GM18526 (cell line): ENCODE data around the gene RAB11A.

Experiments
- POLR2A ChIP-seq: IDR thresholded peaks from 3 replicates; pipeline ENCODE4 v1.6.1; 2011; ENCODE audit not compliant: insufficient read length; ENCODE audit errors: extremely low read depth

RAB11A gene

DNA sequence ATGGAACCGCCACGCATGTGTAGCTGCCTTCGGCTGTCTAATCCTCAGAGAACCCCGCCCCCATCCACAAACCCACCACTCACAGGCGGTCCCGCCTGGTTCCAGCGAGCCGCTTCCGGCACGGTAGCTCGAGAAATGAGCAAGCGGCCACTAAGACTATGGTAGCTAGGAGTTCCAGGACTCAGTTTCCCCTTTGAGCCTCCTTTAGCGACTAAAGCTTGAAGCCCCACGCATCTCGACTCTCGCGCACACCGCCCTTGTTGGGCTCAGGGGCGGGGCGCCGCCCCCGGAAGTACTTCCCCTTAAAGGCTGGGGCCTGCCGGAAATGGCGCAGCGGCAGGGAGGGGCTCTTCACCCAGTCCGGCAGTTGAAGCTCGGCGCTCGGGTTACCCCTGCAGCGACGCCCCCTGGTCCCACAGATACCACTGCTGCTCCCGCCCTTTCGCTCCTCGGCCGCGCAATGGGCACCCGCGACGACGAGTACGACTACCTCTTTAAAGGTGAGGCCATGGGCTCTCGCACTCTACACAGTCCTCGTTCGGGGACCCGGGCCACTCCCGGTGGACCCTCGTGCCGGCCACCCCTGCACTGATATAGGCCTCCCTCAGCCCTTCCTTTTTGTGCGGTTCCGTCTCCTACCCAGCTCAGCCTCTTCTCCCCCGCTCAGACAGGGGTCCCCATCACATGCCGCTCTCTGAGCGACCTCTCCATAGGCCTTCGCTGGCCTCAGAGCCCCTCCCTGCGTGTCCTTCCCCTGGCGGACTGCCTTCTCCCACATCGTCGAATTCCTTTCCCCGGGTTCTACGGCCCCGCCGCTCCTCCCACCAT, at the start of gene RAB11A:
Gene RAB11A (plus strand): TSS at position 366 of the 828 bp plus-strand sequence. CDS start 95 bp downstream, at position 461.
- peak; percentile 96 for TF ChIP-seq POLR2A

DNA sequence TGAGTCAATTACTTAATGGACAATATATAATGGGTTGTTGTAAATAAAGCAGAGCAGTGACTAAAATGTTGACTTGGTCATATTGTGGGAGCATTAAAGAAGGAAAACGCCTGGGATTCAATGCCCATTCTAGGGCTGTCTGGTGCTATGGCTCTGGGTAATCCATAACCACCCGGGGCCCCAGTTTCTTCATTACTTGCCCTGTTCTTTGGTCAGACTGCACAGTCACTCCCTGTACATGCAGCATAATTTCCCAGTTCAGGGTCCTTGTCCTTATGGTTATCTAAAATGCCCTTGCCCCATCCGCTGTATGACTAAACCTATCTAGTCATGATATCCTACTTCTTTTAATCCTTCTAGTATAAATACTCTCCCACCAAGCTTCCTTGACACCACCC, 49.7 kb upstream of the RAB11A start:
- no peak for TF ChIP-seq POLR2A

DNA sequence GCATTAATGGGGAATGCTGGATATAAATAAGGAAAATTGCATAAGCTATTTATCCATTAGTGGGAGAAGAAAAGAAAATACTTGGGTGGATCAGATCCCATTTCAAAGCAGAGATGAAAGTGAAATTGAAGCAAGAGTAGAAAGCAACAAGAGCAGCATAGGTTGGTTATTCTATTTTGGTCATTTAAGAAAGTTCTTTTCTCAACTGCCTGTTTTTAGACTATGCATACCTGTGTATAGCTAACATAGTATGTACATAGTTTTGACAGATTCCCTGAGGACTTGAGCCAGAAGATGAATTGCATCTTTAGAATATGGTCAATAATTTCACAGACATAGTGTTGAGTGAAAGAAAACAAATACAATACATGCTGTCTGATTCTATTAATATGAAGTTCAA, 48.2 kb upstream of the RAB11A start:
- no peak for TF ChIP-seq POLR2A

DNA sequence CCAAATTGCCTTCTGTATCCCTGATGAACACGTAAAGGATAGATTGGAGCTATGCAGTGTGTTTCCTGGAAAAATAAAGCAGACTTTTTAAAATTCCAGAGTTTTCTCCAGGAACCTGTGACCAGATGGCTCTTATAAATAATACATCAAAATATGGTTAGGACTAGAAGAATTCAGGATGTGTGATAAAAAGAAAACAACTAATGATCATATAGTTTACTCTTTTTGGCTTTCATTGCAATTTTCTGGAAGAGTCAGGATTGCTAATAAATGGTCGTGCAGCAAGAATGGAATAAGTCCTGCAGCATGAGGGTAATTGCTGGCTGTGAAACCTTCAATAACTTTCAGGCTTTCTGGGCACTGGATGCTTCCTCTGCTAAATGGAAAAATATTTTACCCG, 47.0 kb upstream of the RAB11A start:
- no peak for TF ChIP-seq POLR2A

DNA sequence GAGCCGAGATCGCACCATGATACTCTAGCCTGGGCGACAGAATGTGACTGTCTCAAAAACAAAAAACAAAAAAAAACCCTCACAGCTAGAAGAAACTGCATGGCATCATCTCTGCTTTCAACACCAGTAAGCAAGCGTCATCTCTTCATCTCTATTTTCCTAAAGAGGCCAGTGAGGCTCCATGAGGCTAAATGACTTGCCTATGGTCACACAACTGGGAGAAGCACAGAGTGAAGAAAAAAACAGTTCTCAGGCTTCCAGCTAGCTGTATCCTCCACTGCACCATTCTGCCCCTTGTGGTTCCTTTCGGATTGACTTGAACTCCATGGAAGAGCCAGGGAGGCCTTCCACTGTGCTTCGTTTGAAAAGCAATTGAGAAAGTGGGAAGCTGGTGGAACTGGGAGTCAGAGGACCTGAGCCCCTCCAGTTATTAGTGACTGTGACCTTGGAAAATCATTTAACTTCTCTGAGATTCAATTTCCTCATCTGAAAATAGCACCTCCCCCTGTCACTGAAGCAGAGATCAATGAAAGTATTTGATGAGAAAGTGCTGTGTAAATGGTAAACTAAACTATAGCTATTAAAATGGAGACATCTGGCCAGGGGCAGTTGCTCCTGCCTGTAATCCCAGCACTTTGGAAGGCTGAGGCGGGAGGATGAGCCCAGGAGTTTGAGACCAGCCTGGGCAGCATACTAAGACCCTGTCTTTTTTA, 45.1 kb upstream of the RAB11A start:
- TF ChIP-seq POLR2A, result no peak

DNA sequence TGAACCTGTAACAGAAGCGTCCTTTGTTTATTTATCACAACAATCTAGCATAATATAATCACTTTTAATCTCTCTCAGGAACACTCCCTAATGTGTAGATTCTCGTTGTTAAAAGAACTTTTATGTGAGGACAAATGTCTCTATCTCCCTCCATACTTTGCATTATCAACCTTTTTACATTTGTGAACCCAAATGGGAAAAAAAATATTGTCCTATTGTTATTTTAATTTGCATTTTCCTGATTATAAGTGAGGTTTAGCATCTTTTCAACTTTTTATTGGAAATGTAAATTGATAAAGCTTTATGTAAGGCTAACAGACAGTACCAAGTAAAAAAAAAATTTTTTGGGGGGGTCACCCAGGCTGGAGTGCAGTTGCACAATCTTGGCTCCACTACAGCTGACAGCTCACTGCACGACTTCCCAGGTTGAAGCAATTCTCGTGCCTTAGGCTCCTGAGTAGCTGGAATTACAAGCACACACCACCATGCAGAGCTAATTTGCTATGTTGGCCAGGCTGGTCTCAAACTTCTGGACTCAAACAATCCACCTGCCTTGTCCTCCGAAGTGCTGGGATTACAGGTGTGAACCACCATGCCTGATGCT, 44.2 kb upstream of the RAB11A start:
- no peak for TF ChIP-seq POLR2A

DNA sequence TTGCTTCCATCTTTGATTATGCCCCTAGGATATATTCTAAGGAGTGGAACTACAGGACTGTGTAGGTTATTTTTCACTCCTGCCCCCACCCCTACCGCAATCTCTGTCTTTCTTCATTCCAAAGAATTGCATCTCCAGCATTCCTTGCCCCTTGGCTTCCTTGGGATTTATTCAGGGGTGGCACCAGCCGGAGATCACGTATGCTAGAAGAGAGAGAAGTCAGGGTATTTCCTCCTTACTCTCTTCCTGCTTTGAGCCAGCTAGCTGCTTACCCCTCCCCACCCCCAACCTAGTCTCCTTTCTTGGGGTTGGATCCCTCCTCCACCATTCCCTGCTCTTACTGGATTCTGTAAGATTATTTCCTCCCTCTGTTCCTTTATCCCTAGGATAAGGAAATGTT, 42.2 kb upstream of the RAB11A start:
- TF ChIP-seq POLR2A, result no peak

DNA sequence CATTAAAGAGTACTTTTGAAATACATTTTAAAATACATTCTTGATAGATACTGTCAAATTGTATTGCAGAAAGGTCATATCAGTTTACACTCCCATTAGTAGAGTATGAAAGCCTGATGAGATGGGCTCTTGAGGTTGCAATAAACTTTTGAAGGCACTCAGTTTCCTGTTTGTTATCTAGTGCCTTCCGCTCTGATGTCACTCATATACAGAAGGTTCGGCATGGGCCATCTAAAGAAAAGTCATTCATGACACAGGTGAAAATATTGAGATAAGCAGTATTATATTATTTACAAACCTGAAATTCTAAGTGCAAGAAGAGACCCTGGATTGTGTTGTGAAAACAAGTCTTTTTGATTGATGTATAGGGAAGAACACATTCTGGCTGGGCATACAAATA, 40.7 kb upstream of the RAB11A start:
- TF ChIP-seq POLR2A, result no peak

DNA sequence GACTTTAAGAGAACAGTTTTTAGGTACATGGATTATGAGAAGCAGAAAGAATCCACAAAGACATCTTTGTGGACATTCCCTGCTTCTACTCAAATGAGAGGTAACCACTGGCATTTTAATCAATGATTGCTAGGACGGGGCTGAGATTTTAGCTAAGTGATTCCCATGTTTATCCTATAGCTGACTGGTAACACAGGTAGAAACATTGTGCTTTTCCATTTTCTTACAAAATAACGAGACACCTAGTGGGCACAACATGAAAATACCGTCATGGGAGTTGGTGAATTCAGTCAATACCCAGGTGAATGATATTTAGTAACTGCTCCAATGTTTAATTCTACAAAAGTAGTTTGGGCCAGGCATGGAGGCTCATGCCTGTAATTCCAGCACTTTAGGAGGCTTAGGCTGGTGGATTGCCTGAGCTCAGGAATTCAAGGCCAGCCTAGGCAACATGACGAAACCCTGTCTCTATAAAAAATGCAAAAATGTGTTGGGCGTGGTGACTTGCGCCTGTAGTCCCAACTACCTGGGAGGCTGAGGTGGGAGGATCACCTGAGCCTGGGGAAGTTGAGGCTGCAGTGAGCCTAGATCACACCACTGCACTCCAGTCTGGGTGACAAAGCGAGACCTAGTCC, 40.0 kb upstream of the RAB11A start:
- TF ChIP-seq POLR2A, result no peak

DNA sequence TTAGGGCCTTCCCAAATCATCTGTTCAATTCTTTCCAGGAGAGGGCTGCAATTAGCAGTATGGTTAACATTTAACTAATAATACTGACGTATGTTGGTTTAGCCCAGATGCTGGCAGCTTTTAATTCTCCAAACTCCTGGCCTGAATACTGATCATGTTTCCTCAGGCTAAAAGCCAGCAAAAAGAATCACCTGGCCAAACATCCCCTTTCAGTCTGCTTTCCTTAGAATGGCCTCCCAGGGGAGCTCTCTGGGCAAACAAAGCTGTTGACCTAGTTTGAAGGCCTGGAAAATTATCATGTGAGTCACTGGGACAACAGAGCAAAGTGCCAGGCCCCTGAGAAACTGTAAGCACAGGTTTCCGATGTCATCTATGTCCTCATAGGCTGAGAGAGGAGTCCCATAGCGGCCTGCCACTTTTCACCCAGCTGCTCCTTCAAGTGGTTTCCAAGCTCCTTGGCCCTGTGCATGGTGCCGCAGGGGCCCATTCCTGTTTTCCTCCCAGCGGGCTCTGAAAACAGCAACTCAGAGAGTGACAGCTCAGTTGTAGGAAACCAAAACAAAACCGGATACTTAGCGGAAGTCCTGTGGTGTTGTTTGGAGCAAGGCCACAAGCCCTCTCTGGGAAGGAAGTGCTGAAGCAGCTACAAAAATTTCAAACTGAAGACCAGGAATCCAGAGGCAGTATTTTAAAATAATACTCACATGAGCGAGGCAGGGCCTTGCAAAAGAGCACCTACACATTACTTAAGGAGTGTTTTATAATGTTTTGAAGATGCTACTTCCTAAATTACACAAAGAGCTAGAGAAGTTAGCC, 36.5 kb upstream of the RAB11A start:
- peak; percentile 26 for TF ChIP-seq POLR2A

DNA sequence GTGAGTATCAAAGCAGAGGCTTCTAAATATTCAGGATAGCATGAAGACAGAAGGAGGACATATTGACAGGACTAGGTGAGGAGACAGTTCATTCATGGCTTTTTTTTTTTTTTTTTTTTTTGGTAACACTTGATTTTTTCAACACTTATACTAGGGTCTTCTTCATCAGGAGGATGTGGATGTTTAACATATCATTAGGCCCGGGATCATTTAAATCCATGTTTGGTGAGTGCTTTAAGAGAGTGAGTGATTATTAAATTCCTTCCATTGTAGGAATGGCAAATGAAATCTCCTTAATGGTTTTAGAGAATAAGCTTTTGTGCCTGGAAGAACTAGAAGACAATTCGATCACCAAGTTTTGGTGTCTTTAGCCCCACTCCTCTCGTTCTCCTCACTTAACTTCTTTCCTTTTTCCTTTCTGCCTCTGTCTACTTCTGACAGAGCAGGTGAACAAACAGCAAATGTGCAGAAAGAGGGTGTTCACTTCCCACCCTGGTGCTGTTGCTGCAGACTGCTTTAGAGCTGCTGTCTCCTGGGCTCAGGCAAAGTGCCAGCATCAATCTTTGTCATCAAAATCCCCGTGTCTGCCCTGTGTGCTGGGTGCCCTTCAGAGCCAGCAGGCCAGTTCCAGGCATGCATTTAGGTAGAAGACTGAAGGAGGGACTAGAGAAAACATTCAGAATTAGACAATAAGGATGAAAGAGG, 35.6 kb upstream of the RAB11A start:
- TF ChIP-seq POLR2A, result no peak

DNA sequence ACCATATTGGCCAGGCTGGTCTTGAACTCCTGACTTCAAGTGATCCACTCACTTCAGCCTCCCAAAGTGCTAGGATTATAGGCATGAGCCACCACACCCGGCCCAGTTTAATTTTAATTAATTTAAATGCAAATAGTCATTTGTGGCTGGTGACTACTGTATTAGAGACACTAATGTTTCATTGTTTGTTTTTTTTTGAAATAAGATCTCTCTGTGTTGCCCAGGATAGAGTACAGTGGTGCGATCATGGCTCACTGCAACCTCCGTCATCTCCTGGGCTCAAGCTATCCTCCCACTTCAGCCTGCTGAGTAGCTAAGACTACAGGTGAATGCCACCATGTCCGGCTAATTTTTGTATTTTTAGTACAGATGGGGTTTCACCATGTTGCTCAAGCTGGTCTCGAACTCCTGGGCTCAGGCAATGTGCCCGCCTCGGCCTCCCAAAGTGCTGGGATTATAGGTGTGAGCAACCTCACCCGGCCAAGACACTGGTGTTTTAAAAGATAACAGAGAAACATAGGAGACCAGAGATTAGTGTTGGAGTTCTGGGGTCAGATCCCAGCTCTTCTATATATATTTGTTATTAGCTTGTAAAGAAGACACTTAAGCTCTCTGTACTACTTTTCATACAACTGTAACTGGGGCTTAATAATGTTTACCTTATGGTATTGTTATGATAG, 34.5 kb upstream of the RAB11A start:
- TF ChIP-seq POLR2A, result no peak

DNA sequence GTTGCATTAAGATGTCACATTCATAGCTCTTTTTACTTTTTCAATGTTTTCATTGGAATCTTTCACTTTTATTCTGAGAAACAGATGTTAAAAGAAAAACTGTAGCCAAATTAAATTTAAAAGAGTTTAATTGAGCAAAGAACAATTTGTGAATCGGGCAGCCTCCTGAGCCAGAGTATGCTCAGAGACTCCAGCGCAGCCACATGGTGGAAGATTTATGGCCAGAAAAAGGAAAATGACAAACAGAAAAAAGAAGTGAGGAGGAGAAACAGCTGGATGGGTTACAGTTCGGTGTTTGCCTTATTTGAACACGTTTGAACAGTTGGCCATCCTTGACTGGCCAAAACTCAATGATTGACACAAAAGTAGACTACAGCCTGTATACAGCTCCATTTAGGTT, 33.8 kb upstream of the RAB11A start:
- TF ChIP-seq POLR2A, result no peak

DNA sequence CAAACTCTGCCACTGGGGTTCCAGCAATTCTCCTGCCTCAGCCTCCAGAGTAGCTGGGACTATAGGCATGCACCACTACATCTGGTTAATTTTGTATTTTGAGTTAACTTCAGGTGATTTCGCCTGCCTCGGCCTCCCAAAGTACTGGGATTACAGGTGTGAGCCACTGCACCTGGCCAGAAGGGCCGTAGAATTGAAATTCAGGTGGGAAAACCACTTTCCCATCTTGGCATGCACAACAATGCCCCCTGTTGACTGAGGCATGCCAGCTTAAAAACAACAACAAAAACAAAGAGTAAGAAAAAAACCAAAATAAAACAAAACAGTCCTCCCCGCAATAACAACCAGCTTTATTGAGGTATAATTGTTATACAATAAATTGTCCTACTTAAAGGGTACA, 32.6 kb upstream of the RAB11A start:
- no peak for TF ChIP-seq POLR2A
